ENCODE data around the gene ZHX3. TPM values are rescaled to one million over a fixed set of nuclear protein-coding genes. Genes with fewer than 3 reads are reported as not detected.

Gene ZHX3
- total and polyA plus RNA-seq, 2 of the 13 experiments (the other 11 are each of a cell fraction or from before 2014, with no cell fraction given), result 8.4 to 11.7 TPM

DNA sequence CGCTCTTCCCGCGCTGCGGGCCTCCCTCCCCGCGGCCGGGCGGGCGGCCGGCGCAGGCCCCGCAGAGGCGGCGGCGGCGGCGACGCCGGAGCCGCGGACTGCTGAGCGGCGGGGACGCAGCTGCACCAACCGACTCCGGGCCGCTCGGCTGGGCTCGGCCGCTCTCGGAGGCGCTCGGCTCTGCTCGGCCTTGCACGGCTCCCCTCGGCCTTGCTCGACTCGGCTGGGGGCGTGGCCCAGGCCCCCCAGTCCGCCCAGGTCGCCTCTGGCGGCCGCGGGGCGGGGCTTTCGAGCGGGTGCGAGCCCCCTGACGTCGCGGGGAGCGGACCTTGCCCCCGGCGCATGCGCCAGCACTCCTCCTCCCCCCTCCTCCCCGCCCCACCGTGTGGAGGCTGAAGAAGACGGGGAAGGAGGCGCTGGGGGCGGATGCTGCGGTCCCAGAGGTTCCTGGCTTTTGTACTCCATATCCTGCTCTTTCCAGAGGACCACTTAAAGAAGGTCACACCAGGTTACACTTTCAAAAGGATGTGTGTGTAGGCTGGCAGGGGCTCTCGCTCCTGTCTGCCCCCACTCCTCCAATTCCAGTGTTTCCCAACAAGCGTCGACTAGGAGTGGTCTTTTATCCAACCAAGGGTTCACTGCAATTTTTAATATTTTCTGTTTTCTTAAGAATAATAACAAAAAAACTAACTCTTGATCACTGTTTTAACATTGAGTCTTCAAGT, at the start of gene ZHX3 (continued):
- TF ChIP-seq RARA (CRISPR knock-in tag; IDR thresholded peaks at IDR 0.05) (0 out of 2 replicates have a peak, but pooled peaks have one; percentile 25), MATR3 (CRISPR knock-in tag; IDR thresholded peaks at IDR 0.05) (no peak), KLF9 (CRISPR knock-in tag; IDR thresholded peaks at IDR 0.05; ENCODE audit: low read depth) (peak; percentile 71), ELF3 (CRISPR knock-in tag; IDR thresholded peaks at IDR 0.05) (0 out of 2 replicates have a peak, but pooled peaks have one; percentile 48), ZNF572 (CRISPR knock-in tag; IDR thresholded peaks at IDR 0.05) (no peak), SP1 (IDR thresholded peaks at IDR 0.05) (no peak), SP1 (CRISPR knock-in tag; IDR thresholded peaks at IDR 0.05) (peak; percentile 90), SOX13 (IDR thresholded peaks at IDR 0.05) (no peak), SOX13 (CRISPR knock-in tag; conservative IDR thresholded peaks at IDR 0.05 in 1 of 2, IDR thresholded peaks at IDR 0.05 in 1 of 2) (peak in 1 of 2 experiments; percentile 36; a peak in 1 of 4 replicates), MED13 (CRISPR knock-in tag; IDR thresholded peaks at IDR 0.05) (0 out of 2 replicates have a peak, but pooled peaks have one; percentile 18), ZNF326 (CRISPR knock-in tag; IDR thresholded peaks at IDR 0.05; ENCODE audit: borderline replicate concordance) (no peak), ZNF83 (CRISPR knock-in tag; IDR thresholded peaks at IDR 0.05; ENCODE audit: borderline replicate concordance) (peak; percentile 75; the same call in 1 of the 2 replicates), ZNF792 (CRISPR knock-in tag; IDR thresholded peaks at IDR 0.05) (no peak), KAT2B (IDR thresholded peaks at IDR 0.05; ENCODE audit: borderline replicate concordance, low read depth, low read length) (no peak), ZNF883 (CRISPR knock-in tag; IDR thresholded peaks at IDR 0.05; ENCODE audit: not compliant biosample characterization) (peak; percentile 75), ZMAT3 (CRISPR knock-in tag; conservative IDR thresholded peaks at IDR 0.05) (peak; percentile 84; the same call in 1 of the 2 replicates), IKZF4 (CRISPR knock-in tag; IDR thresholded peaks at IDR 0.05; ENCODE audit: borderline replicate concordance, low read depth, not compliant biosample characterization) (peak; percentile 35), ZNF205 (CRISPR knock-in tag; IDR thresholded peaks at IDR 0.05) (peak; percentile 49; the same call in 1 of the 2 replicates), ETV6 (CRISPR knock-in tag; conservative IDR thresholded peaks at IDR 0.05) (peak; percentile 38; the same call in 1 of the 2 replicates), ZFP1 (CRISPR knock-in tag; IDR thresholded peaks at IDR 0.05) (no peak), TBL1XR1 (IDR thresholded peaks at IDR 0.05; ENCODE audit: borderline replicate concordance, low read length, partially characterized antibody) (peak; percentile 63), DPF2 (CRISPR knock-in tag; IDR thresholded peaks at IDR 0.05; ENCODE audit: borderline replicate concordance, low read depth) (no peak), ZNF605 (CRISPR knock-in tag; IDR thresholded peaks at IDR 0.05) (peak; percentile 54; the same call in 1 of the 2 replicates)
- TF ChIP-seq, protein P1, sequence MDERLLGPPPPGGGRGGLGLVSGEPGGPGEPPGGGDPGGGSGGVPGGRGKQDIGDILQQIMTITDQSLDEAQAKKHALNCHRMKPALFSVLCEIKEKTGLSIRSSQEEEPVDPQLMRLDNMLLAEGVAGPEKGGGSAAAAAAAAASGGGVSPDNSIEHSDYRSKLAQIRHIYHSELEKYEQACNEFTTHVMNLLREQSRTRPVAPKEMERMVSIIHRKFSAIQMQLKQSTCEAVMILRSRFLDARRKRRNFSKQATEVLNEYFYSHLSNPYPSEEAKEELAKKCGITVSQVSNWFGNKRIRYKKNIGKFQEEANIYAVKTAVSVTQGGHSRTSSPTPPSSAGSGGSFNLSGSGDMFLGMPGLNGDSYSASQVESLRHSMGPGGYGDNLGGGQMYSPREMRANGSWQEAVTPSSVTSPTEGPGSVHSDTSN (CRISPR knock-in tag; IDR thresholded peaks at IDR 0.05), result no peak
- TF ChIP-seq, protein P2, sequence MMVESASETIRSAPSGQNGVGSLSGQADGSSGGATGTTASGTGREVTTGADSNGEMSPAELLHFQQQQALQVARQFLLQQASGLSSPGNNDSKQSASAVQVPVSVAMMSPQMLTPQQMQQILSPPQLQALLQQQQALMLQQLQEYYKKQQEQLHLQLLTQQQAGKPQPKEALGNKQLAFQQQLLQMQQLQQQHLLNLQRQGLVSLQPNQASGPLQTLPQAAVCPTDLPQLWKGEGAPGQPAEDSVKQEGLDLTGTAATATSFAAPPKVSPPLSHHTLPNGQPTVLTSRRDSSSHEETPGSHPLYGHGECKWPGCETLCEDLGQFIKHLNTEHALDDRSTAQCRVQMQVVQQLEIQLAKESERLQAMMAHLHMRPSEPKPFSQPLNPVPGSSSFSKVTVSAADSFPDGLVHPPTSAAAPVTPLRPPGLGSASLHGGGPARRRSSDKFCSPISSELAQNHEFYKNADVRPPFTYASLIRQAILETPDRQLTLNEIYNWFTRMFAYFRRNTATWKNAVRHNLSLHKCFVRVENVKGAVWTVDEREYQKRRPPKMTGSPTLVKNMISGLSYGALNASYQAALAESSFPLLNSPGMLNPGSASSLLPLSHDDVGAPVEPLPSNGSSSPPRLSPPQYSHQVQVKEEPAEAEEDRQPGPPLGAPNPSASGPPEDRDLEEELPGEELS (CRISPR knock-in tag; IDR thresholded peaks at IDR 0.05), result 0 out of 2 replicates have a peak, but pooled peaks have one; percentile 24
- TF ChIP-seq, protein P3, sequence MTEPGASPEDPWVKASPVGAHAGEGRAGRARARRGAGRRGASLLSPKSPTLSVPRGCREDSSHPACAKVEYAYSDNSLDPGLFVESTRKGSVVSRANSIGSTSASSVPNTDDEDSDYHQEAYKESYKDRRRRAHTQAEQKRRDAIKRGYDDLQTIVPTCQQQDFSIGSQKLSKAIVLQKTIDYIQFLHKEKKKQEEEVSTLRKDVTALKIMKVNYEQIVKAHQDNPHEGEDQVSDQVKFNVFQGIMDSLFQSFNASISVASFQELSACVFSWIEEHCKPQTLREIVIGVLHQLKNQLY (CRISPR knock-in tag; IDR thresholded peaks at IDR 0.05), result 0 out of 2 replicates have a peak, but pooled peaks have one; percentile 35
- TF ChIP-seq, protein P4, sequence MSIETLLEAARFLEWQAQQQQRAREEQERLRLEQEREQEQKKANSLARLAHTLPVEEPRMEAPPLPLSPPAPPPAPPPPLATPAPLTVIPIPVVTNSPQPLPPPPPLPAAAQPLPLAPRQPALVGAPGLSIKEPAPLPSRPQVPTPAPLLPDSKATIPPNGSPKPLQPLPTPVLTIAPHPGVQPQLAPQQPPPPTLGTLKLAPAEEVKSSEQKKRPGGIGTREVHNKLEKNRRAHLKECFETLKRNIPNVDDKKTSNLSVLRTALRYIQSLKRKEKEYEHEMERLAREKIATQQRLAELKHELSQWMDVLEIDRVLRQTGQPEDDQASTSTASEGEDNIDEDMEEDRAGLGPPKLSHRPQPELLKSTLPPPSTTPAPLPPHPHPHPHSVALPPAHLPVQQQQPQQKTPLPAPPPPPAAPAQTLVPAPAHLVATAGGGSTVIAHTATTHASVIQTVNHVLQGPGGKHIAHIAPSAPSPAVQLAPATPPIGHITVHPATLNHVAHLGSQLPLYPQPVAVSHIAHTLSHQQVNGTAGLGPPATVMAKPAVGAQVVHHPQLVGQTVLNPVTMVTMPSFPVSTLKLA (IDR thresholded peaks at IDR 0.05), result 0 out of 2 replicates have a peak, but pooled peaks have one; percentile 3
